WERI-Rb-1 (cell line): ENCODE data around the gene WSCD2.

Experiments
- DNase-seq: peaks from one replicate; pipeline ENCODE4 v3.0.0-alpha.2; 2020
- H3K27ac ChIP-seq: fragments of 250-450 bp; sonication (Bioruptor Pico); 2 replicates; pipeline ENCODE4 v1.5.1; 2020; ENCODE audit warnings: mild to moderate bottlenecking, moderate library complexity
- H3K27me3 ChIP-seq: fragments of 250-450 bp; sonication (Bioruptor Pico); 2 replicates; pipeline ENCODE4 v1.5.1; 2021; ENCODE audit warnings: mild to moderate bottlenecking, low read depth, moderate library complexity; ENCODE audit not compliant: insufficient read depth, severe bottlenecking
- H3K36me3 ChIP-seq: fragments of 250-450 bp; sonication (Bioruptor Pico); 2 replicates; pipeline ENCODE4 v1.5.1; 2020; ENCODE audit warnings: mild to moderate bottlenecking, moderate library complexity
- H3K4me3 ChIP-seq: 2 replicates; pipeline ENCODE4 v1.5.1; 2011; ENCODE audit warnings: low read depth, mild to moderate bottlenecking, control low read depth, low read length
- H3K9me3 ChIP-seq: fragments of 250-450 bp; sonication (Bioruptor Pico); 2 replicates; pipeline ENCODE4 v1.5.1; 2021; ENCODE audit warnings: mild to moderate bottlenecking, moderate library complexity; ENCODE audit not compliant: severe bottlenecking
- TF ChIP-seq, protein P1 (sequence below): IDR thresholded peaks from 2 replicates; pipeline ENCODE4 v1.5.1; 2011; ENCODE audit warnings: low read depth, mild to moderate bottlenecking, control low read depth, inconsistent platforms, low read length

Gene WSCD2

DNA sequence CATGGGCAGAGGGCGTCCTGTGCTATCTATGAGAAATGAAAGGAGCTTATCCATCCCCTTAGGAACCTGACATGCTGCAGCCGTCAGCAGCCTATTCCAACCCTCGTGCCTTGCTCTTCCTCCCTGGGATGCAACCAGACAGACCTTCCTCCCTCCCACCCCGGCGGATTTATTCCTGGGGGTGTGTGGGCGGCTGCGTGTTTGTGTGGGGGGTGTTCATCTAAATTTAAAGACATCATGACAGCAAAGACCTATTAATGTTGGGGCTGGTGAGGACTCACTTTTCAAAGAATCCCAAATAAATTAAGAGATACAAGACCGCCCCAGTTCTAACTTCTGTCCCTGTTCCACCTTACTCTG is 52.0 kb downstream of the WSCD2 start:
- DNase-seq, result no peak
- Histone ChIP-seq H3K4me3 (no peak overlapping the region), H3K27me3 (peaks cover 14% of the 10 kb centered on the region), H3K9me3 (no peaks in the 10 kb centered on the region), H3K36me3 (no peaks in the 10 kb centered on the region), H3K27ac (no peak overlapping the region)
- TF ChIP-seq, protein P1, sequence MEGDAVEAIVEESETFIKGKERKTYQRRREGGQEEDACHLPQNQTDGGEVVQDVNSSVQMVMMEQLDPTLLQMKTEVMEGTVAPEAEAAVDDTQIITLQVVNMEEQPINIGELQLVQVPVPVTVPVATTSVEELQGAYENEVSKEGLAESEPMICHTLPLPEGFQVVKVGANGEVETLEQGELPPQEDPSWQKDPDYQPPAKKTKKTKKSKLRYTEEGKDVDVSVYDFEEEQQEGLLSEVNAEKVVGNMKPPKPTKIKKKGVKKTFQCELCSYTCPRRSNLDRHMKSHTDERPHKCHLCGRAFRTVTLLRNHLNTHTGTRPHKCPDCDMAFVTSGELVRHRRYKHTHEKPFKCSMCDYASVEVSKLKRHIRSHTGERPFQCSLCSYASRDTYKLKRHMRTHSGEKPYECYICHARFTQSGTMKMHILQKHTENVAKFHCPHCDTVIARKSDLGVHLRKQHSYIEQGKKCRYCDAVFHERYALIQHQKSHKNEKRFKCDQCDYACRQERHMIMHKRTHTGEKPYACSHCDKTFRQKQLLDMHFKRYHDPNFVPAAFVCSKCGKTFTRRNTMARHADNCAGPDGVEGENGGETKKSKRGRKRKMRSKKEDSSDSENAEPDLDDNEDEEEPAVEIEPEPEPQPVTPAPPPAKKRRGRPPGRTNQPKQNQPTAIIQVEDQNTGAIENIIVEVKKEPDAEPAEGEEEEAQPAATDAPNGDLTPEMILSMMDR, result no peak

DNA sequence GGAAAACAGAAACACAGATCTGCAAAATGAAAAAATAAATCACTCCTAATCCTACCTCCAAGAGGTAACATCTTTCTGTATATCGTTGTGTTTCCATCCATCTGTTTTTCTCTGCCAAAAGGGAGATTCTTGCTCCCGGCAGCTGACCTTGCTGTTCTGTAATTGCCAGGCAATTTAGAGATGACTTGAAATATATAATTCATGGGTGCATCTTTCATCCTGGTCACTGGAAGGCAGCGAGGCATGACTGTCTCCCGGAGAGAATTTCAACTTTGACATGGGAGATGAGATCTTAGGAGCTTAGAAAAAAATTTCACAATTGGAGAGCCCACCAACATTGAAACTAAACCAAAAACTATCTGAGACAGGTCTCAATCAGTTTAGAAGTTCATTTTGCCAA is 53.0 kb downstream of the WSCD2 start:
- Histone ChIP-seq H3K36me3 (no peaks in the 10 kb centered on the region), H3K4me3 (no peak overlapping the region), H3K27me3 (peaks cover 14% of the 10 kb centered on the region), H3K27ac (no peak overlapping the region), H3K9me3 (no peaks in the 10 kb centered on the region)
- no peak for DNase-seq
- TF ChIP-seq, protein P1, result no peak

DNA sequence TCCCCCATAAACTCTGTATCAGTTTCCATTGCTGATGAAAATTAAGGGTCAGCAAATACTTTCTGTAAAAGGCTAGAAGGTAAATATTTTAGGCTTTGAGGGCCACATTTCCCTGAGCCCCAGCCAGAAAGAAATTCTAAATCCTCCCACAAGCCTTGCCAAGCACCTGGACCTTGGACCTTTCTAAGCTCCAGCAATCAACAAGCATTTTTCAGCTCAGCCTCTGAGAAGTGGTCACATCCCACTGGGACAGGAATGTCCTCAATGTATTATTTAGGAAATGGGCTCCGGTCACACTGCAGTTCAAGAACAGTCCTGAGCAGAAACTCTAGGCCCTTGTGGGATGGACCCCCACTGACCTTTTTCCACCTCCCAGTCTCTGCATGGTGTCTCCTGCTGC is 55.9 kb downstream of the WSCD2 start:
- peaks cover 15% of the 10 kb centered on the region for H3K27me3 ChIP-seq
- no peak for DNase-seq
- TF ChIP-seq, protein P1, result no peak
- H3K4me3 ChIP-seq, result no peak overlapping the region
- H3K9me3 ChIP-seq, result no peaks in the 10 kb centered on the region
- no peaks in the 10 kb centered on the region for H3K36me3 ChIP-seq
- H3K27ac ChIP-seq, result no peak overlapping the region

DNA sequence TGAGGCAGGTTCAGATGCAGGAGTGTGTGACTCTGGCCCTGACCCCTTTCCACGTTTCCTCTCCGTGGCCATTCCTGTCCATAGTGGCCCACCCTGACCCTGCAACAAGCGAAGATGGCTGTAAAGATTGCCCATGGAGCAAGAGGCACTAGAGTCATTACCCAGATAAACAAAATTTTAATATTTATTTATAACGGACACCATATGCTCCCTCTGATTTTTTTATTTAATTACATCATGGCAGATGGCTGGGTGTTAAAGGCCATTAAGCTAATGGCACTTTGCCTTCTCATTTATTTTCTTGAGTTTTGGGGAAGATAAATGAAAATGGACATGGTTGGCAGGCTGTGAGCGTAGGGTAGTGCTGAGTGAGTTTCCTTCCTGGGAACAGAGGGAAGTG is 58.7 kb downstream of the WSCD2 start:
- no peaks in the 10 kb centered on the region for H3K36me3 ChIP-seq
- TF ChIP-seq, protein P1, result no peak
- peaks cover 17% of the 10 kb centered on the region for H3K27me3 ChIP-seq
- no peak overlapping the region for H3K4me3 ChIP-seq
- DNase-seq, result no peak
- H3K9me3 ChIP-seq, result no peaks in the 10 kb centered on the region
- H3K27ac ChIP-seq, result no peak overlapping the region

DNA sequence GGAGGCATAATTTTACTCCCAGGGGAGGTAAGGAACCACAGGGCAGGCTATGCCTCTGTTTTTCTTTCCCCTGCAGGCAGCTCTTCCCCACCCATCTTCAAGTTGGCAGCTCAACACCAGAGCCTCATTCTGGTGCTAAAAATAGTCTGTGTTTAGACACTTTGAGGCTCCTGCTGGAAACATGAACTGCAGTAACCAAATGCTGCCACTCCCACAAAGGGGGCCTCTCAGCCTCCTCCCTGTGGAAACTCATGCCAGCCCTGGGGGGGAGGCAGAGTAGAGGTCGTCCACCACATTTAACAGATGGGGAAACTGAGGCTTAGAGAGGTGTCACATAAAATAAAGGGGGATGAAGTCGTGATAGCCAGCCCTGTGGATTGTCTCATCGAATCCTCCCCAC is 61.4 kb downstream of the WSCD2 start:
- H3K36me3 ChIP-seq, result no peaks in the 10 kb centered on the region
- peaks cover 13% of the 10 kb centered on the region for H3K27me3 ChIP-seq
- DNase-seq, result no peak
- H3K9me3 ChIP-seq, result no peaks in the 10 kb centered on the region
- TF ChIP-seq, protein P1, result no peak
- no peak overlapping the region for H3K4me3 ChIP-seq
- H3K27ac ChIP-seq, result no peak overlapping the region

DNA sequence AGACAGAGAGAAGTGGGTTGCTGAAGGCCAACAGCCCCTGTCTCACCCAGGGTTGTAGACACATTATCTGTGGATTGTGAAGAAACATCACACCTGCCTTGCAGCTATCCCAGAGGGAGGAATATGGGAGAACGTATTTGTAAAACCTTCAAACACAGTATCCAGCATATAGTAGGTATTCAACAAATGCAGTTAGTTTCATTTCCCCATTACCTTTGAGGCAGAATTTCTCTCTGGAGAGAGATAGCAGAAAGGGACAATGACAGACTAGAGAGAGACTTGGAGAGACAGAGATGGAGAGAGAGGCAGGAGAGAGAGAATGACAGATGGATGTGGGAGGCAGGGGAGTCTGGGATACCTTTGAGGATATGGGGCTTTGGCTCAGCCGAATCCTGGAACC is 62.0 kb downstream of the WSCD2 start:
- Histone ChIP-seq H3K27me3 (peaks cover 16% of the 10 kb centered on the region), H3K4me3 (no peak overlapping the region), H3K27ac (no peak overlapping the region), H3K9me3 (no peaks in the 10 kb centered on the region), H3K36me3 (no peaks in the 10 kb centered on the region)
- TF ChIP-seq, protein P1, result no peak
- no peak for DNase-seq
